ENCODE results near the gene SLC43A3.

The SLC43A3 gene

DNA sequence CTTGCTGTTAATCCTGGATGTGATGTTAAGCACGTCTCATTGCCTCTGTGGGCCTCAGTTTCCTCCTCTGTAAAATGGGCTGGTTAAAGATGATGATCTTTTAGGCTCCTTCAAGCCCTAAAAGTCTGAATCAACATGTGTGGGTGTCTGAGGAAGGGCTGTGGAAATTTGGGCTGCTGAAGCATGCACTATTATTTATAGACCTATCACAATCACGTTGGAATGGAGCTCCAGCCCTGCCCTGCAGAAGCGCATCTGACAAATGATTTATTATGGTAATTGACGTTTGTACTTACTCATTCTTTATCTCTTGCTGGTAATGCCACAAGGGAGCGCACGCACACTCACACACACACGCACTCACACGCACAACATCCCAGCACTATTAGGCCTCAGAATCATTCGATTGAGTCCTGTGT, 68.4 kb downstream of the SLC43A3 start:
- DNase-seq (ENCODE audit: low read depth in 3 of 3), result no peak

DNA sequence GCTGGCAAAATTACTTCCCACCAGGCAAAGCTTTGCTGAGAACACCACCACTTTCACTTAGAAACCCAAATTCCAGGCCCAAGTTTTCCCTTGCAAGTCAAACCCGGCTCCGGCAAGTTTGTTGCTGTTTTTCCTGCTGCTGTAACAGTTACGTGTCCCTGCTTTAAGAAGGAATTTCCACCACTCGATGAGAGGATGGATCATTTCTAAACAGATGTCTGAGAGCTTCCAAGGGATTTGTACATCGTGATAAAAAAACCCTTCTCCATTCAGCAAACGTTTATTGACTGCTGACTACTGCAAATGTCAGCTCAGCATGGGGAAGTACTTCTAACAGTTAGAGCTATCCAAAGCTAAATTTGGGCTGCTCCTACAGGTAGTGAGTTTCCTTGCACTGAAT, 69.1 kb downstream of the SLC43A3 start:
- DNase-seq (ENCODE audit: low read depth in 3 of 3), result no peak

DNA sequence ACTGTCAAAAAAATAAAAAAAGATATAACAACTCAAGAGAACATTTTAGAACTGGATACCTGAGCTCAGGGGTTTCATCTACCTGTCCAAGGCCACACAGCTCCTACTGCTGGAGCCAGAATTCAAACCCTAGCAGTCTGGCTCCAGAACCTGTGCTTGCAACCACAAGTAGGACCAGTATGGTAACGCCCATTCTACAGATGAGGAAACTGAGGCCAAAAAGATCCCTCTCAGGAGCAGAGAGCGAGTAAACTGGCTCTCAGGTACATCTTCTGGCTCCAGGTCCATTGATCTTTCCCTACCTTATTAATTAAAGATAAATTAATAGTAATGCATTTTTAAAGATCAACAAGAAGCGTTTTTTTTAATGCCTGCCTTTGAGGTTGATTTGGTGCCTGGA, 69.6 kb downstream of the SLC43A3 start:
- DNase-seq (ENCODE audit: low read depth in 3 of 3), result no peak
